H9 (cell line): ENCODE data around the gene SCAMP5. TPM values are rescaled to one million over a fixed set of nuclear protein-coding genes. Genes with fewer than 3 reads are reported as not detected.

Experiments used
- DNase-seq: peaks from one replicate; pipeline ENCODE4 v3.0.0-alpha.2; 2017
- H2AFZ ChIP-seq: one replicate; pipeline ENCODE4 v1.6.1; 2013; ENCODE audit warnings: mild to moderate bottlenecking, low read length, control low read depth, moderate library complexity
- H2AK5ac ChIP-seq: 2 replicates; pipeline ENCODE4 v1.6.1; 2013; ENCODE audit warnings: low read length, control low read depth, mixed read lengths; ENCODE audit not compliant: insufficient read length
- H2BK120ac ChIP-seq: one replicate; pipeline ENCODE4 v1.6.1; 2013; ENCODE audit warnings: low read depth, mild to moderate bottlenecking, low read length, control low read depth, inconsistent platforms; ENCODE audit not compliant: poor library complexity, severe bottlenecking
- H2BK12ac ChIP-seq: 2 replicates; pipeline ENCODE4 v1.6.1; 2013; ENCODE audit warnings: low read length, control low read depth, mixed read lengths, low read depth; ENCODE audit not compliant: insufficient read length
- H2BK15ac ChIP-seq: 2 replicates; pipeline ENCODE4 v1.6.1; 2013; ENCODE audit warnings: low read depth, low read length, control low read depth
- H2BK20ac ChIP-seq: one replicate; pipeline ENCODE4 v1.6.1; 2013; ENCODE audit warnings: low read depth, mild to moderate bottlenecking, low read length, control low read depth, inconsistent platforms; ENCODE audit not compliant: poor library complexity, severe bottlenecking
- H2BK5ac ChIP-seq: 2 replicates; pipeline ENCODE4 v1.6.1; 2013; ENCODE audit warnings: low read length, control low read depth, mixed read lengths; ENCODE audit not compliant: insufficient read length
- H3K14ac ChIP-seq: 2 replicates; pipeline ENCODE4 v1.6.1; 2013; ENCODE audit warnings: low read length, control low read depth; ENCODE audit not compliant: insufficient read depth
- H3K18ac ChIP-seq: 2 replicates; pipeline ENCODE4 v1.6.1; 2013; ENCODE audit warnings: low read depth, mild to moderate bottlenecking, mixed read lengths, low read length, control low read depth; ENCODE audit not compliant: insufficient read length
- H3K23ac ChIP-seq: 2 replicates; pipeline ENCODE4 v1.6.1; 2013; ENCODE audit warnings: low read length, control low read depth, mixed read lengths, low read depth; ENCODE audit not compliant: insufficient read length
- H3K23me2 ChIP-seq: 2 replicates; pipeline ENCODE4 v1.6.1; 2013; ENCODE audit warnings: low read depth, mild to moderate bottlenecking, mixed read lengths, low read length, control low read depth; ENCODE audit not compliant: insufficient read length, poor library complexity, severe bottlenecking
- H3K27ac ChIP-seq: 2 replicates; pipeline ENCODE4 v1.5.1; 2013; ENCODE audit warnings: low read length, control low read depth, mixed read lengths, low read depth; ENCODE audit not compliant: insufficient read length
- H3K27me3 ChIP-seq: 2 replicates; pipeline ENCODE4 v1.6.1; 2013; ENCODE audit warnings: low read length, control low read depth, inconsistent platforms; ENCODE audit not compliant: insufficient read depth
- H3K4ac ChIP-seq: 2 replicates; pipeline ENCODE4 v1.6.1; 2013; ENCODE audit warnings: low read depth, mild to moderate bottlenecking, control low read depth, inconsistent platforms, low read length, moderate library complexity
- H3K4me1 ChIP-seq: 2 replicates; pipeline ENCODE4 v1.6.1; 2013; ENCODE audit warnings: low read length, control low read depth, inconsistent platforms; ENCODE audit not compliant: insufficient read depth
- H3K4me2 ChIP-seq: 2 replicates; pipeline ENCODE4 v1.6.1; 2013; ENCODE audit warnings: low read length, control low read depth, mixed read lengths; ENCODE audit not compliant: insufficient read length, insufficient read depth
- H3K56ac ChIP-seq: 2 replicates; pipeline ENCODE4 v1.6.1; 2013; ENCODE audit warnings: low read depth, mild to moderate bottlenecking, mixed read lengths, low read length, control low read depth; ENCODE audit not compliant: insufficient read length
- H3K79me1 ChIP-seq: 2 replicates; pipeline ENCODE4 v1.6.1; 2013; ENCODE audit warnings: low read depth, mild to moderate bottlenecking, moderate library complexity, low read length, control low read depth, inconsistent platforms; ENCODE audit not compliant: insufficient read depth, poor library complexity, severe bottlenecking
- H3K79me2 ChIP-seq: 2 replicates; pipeline ENCODE4 v1.6.1; 2013; ENCODE audit warnings: low read length, control low read depth, inconsistent platforms; ENCODE audit not compliant: insufficient read depth
- H3K9ac ChIP-seq: 2 replicates; pipeline ENCODE4 v1.6.1; 2013; ENCODE audit warnings: low read length, control low read depth, mixed read lengths; ENCODE audit not compliant: insufficient read length; ENCODE audit errors: extremely low read depth
- H3K9me3 ChIP-seq: one replicate; pipeline ENCODE4 v1.6.1; 2013; ENCODE audit warnings: low read depth, low read length, inconsistent platforms; ENCODE audit not compliant: control insufficient read depth
- H3T11ph ChIP-seq: one replicate; pipeline ENCODE4 v1.6.1; 2013; ENCODE audit warnings: mild to moderate bottlenecking, low read length, control low read depth, inconsistent platforms
- H4K20me1 ChIP-seq: one replicate; pipeline ENCODE4 v1.6.1; 2013; ENCODE audit not compliant: control insufficient read depth, insufficient read length, insufficient read depth
- H4K5ac ChIP-seq: 2 replicates; pipeline ENCODE4 v1.6.1; 2013; ENCODE audit warnings: low read depth, mild to moderate bottlenecking, mixed read lengths, low read length, control low read depth; ENCODE audit not compliant: insufficient read length
- H4K8ac ChIP-seq: replicated peaks from 2 replicates; pipeline ENCODE4 v1.6.1; 2013; ENCODE audit warnings: low read length, control low read depth, mixed read lengths, low read depth; ENCODE audit not compliant: insufficient read length
- H4K91ac ChIP-seq: 2 replicates; pipeline ENCODE4 v1.6.1; 2013; ENCODE audit warnings: low read depth, mild to moderate bottlenecking, moderate library complexity, mixed read lengths, low read length, control low read depth; ENCODE audit not compliant: insufficient read length
- H3K27ac Mint-ChIP-seq, 3 experiments: 2 replicates in 2 of 3; 3 replicates in 1 of 3; pipeline ENCODE4 v1.8.0; 2020 to 2021; ENCODE audit warnings: mixed read lengths in 3 of 3, mild to moderate bottlenecking in 1 of 3, moderate library complexity in 1 of 3
- H3K27me3 Mint-ChIP-seq: 2 replicates; pipeline ENCODE4 v1.8.0; 2021; ENCODE audit warnings: low read depth, mild to moderate bottlenecking, moderate library complexity, mixed read lengths
- H3K36me3 Mint-ChIP-seq, 3 experiments: 2 replicates in 2 of 3; 3 replicates in 1 of 3; pipeline ENCODE4 v1.8.0; 2020 to 2021; ENCODE audit warnings: low read depth in 3 of 3, mixed read lengths in 3 of 3; ENCODE audit not compliant: insufficient read depth in 1 of 3
- H3K4me1 Mint-ChIP-seq, 2 experiments: 2 replicates each; pipeline ENCODE4 v1.8.0; 2020; ENCODE audit warnings: mixed read lengths in 2 of 2
- H3K4me3 Mint-ChIP-seq, 2 experiments: 2 replicates in 1 of 2; 3 replicates in 1 of 2; pipeline ENCODE4 v1.8.0; 2020 to 2021; ENCODE audit warnings: mild to moderate bottlenecking in 2 of 2, mixed read lengths in 2 of 2, moderate library complexity in 1 of 2
- H3K9me3 Mint-ChIP-seq, 2 experiments: 2 replicates in 1 of 2; 3 replicates in 1 of 2; pipeline ENCODE4 v1.8.0; 2020; ENCODE audit warnings: mild to moderate bottlenecking in 2 of 2, mixed read lengths in 2 of 2, moderate library complexity in 1 of 2
- CTCF ChIP-seq: fragments of 200-600 bp; sonication (generic); conservative IDR thresholded peaks from 3 replicates; pipeline ENCODE4 v1.8.0; 2021; ENCODE audit warnings: antibody characterized with exemption, mild to moderate bottlenecking
- WGBS: extraction: QIAGEN DNeasy Blood & Tissue Kit; methylation state at CpG from one replicate; pipeline ENCODE4 v1.1.7; 2013; ENCODE audit warnings: missing lambda C conversion rate, low lambda C conversion rate, mixed read lengths; ENCODE audit not compliant: insufficient read length; ENCODE audit errors: extremely low coverage; 5-methylcytosine and 5-hydroxymethylcytosine counted together
- total RNA-seq: library from RNA; stranded (reverse); gene quantifications from 2 replicates; pipeline ENCODE4 v1.2.1, GENCODE V29; 2021

The SCAMP5 gene
- total RNA-seq, 1 experiment from 2014 or later, result 47.8 TPM

- H3K27ac Mint-ChIP-seq, result no peak overlapping the region
- H3K4me2 ChIP-seq, result no peak overlapping the region
- H3K4me3 Mint-ChIP-seq, result no peak overlapping the region
Measured at GRCh38 chr15:75025548-75026260, 30.3 kb downstream of the SCAMP5 start.

More at GRCh38 chr15:75025548-75026260, 30.3 kb downstream of the SCAMP5 start:
- no peaks in the 10 kb centered on the region for H4K20me1 ChIP-seq
- no peak overlapping the region for H2AFZ ChIP-seq
- H3K23ac ChIP-seq, result no peak overlapping the region
- no peak overlapping the region for H2AK5ac ChIP-seq
- H3K9me3 ChIP-seq, result no peaks in the 10 kb centered on the region
- H4K8ac ChIP-seq, result no peak overlapping the region
- H3K56ac ChIP-seq, result no peak overlapping the region
- no peak overlapping the region for H3K9ac ChIP-seq
- no peak overlapping the region for H2BK120ac ChIP-seq
- no peak overlapping the region for H3K4ac ChIP-seq
- no peaks in the 10 kb centered on the region for H3K9me3 Mint-ChIP-seq
- no peak overlapping the region for H2BK20ac ChIP-seq
- H3K27me3 ChIP-seq, result no peaks in the 10 kb centered on the region
- H3K79me1 ChIP-seq, result no peaks in the 10 kb centered on the region
- H3K36me3 Mint-ChIP-seq, result peaks cover 10 to 13% (median 12%) of the 10 kb centered on the region in 3 experiments; a peak in 6 of 7 replicates
- no peak overlapping the region for H3K27ac ChIP-seq
- H4K91ac ChIP-seq, result no peak overlapping the region
- H3K14ac ChIP-seq, result no peak overlapping the region
- H3T11ph ChIP-seq, result no peak overlapping the region
- H3K27me3 Mint-ChIP-seq, result no peaks in the 10 kb centered on the region
- no peak for TF ChIP-seq CTCF
- H3K18ac ChIP-seq, result no peak overlapping the region
- H3K23me2 ChIP-seq, result no peaks in the 10 kb centered on the region
- no peak overlapping the region for H4K5ac ChIP-seq
- H3K4me1 Mint-ChIP-seq, result peaks cover 12 to 26% of the 10 kb centered on the region in 2 experiments
- no peak overlapping the region for H2BK5ac ChIP-seq
- no peak for DNase-seq
- H3K4me1 ChIP-seq, result no peaks in the 10 kb centered on the region
- no CpG with 5 or more reads among the region's 5 CpGs for WGBS
- no peak overlapping the region for H2BK12ac ChIP-seq
- no peaks in the 10 kb centered on the region; the same call in 1 of the 2 replicates for H3K79me2 ChIP-seq
- no peak overlapping the region for H2BK15ac ChIP-seq
